Central memory CD8-positive, alpha-beta T cell (primary cell): Measurements from ENCODE around the gene SCARB1.

Experiments used
- ATAC-seq: fragments of 150-1000 bp; cut with Tn5 transposase; replicated peaks from 2 replicates; pipeline ENCODE4 v1.10.0; 2022; ENCODE audit warnings: mild to moderate bottlenecking, moderate FRiP score, moderate number of reproducible peaks; ENCODE audit not compliant: poor library complexity, severe bottlenecking; ENCODE audit errors: extremely low read depth
- DNase-seq, 2 donors: peaks; one replicate each; pipeline ENCODE4 v3.0.0; 2021; ENCODE audit warnings: low spot score in 2 of 2
- H3K27ac Mint-ChIP-seq: one replicate; pipeline ENCODE4 v1.8.0; 2022; ENCODE audit warnings: low read depth, mild to moderate bottlenecking, moderate library complexity, mixed read lengths
- H3K27me3 Mint-ChIP-seq: one replicate; pipeline ENCODE4 v1.8.0; 2022; ENCODE audit warnings: mixed read lengths
- H3K36me3 Mint-ChIP-seq: one replicate; pipeline ENCODE4 v1.8.0; 2022; ENCODE audit warnings: mild to moderate bottlenecking, moderate library complexity, mixed read lengths; ENCODE audit not compliant: insufficient read depth
- H3K4me1 Mint-ChIP-seq: one replicate; pipeline ENCODE4 v1.8.0; 2022; ENCODE audit warnings: mixed read lengths
- H3K4me3 Mint-ChIP-seq: one replicate; pipeline ENCODE4 v1.8.0; 2022; ENCODE audit warnings: mild to moderate bottlenecking, moderate library complexity, mixed read lengths
- H3K9me3 Mint-ChIP-seq: one replicate; pipeline ENCODE4 v1.8.0; 2022; ENCODE audit warnings: mixed read lengths

Gene SCARB1

GRCh38 chr12:124814741-124815613 lies 48.7 kb downstream of the SCARB1 start:
- H3K4me1 Mint-ChIP-seq = no peaks in the 10 kb centered on the region
- no peak overlapping the region for H3K27ac Mint-ChIP-seq
- DNase-seq (no peak), ATAC-seq (no peak)
- H3K27me3 Mint-ChIP-seq = no peaks in the 10 kb centered on the region
- peaks cover 3% of the 10 kb centered on the region for H3K36me3 Mint-ChIP-seq
- H3K9me3 Mint-ChIP-seq = no peaks in the 10 kb centered on the region
- H3K4me3 Mint-ChIP-seq = no peak overlapping the region

GRCh38 chr12:124813782-124814181 lies 49.9 kb downstream of the SCARB1 start:
- H3K4me1 Mint-ChIP-seq = no peaks in the 10 kb centered on the region
- H3K27me3 Mint-ChIP-seq = no peaks in the 10 kb centered on the region
- DNase-seq (no peak), ATAC-seq (no peak)
- no peak overlapping the region for H3K27ac Mint-ChIP-seq
- H3K4me3 Mint-ChIP-seq = no peak overlapping the region
- peaks cover 3% of the 10 kb centered on the region for H3K36me3 Mint-ChIP-seq
- no peaks in the 10 kb centered on the region for H3K9me3 Mint-ChIP-seq

GRCh38 chr12:124812979-124813378 lies 50.7 kb downstream of the SCARB1 start:
- DNase-seq (no peak), ATAC-seq (no peak)
- Mint-ChIP-seq H3K4me1 (no peaks in the 10 kb centered on the region), H3K4me3 (no peak overlapping the region), H3K27me3 (no peaks in the 10 kb centered on the region), H3K27ac (no peak overlapping the region), H3K36me3 (peaks cover 4% of the 10 kb centered on the region), H3K9me3 (no peaks in the 10 kb centered on the region)

- Mint-ChIP-seq H3K27me3 (no peaks in the 10 kb centered on the region), H3K36me3 (peaks cover 5% of the 10 kb centered on the region), H3K4me1 (no peaks in the 10 kb centered on the region), H3K9me3 (no peaks in the 10 kb centered on the region), H3K27ac (no peak overlapping the region), H3K4me3 (no peak overlapping the region)
- DNase-seq (no peak), ATAC-seq (no peak)
These were observed 51.3 kb downstream of the SCARB1 start for GRCh38 chr12:124812356-124812755.

- Mint-ChIP-seq H3K4me1 (no peaks in the 10 kb centered on the region), H3K27ac (no peak overlapping the region), H3K36me3 (peaks cover 5% of the 10 kb centered on the region), H3K27me3 (no peaks in the 10 kb centered on the region), H3K9me3 (no peaks in the 10 kb centered on the region), H3K4me3 (no peak overlapping the region)
- DNase-seq (no peak), ATAC-seq (no peak)
These were observed 52.0 kb downstream of the SCARB1 start for GRCh38 chr12:124811633-124812032.

GRCh38 chr12:124809878-124810277 lies 53.8 kb downstream of the SCARB1 start:
- H3K27ac Mint-ChIP-seq = no peak overlapping the region
- H3K4me3 Mint-ChIP-seq = no peak overlapping the region
- no peak for ATAC-seq
- no peaks in the 10 kb centered on the region for H3K27me3 Mint-ChIP-seq
- no peak for DNase-seq
- no peaks in the 10 kb centered on the region for H3K9me3 Mint-ChIP-seq
- no peaks in the 10 kb centered on the region for H3K4me1 Mint-ChIP-seq
- peaks cover 3% of the 10 kb centered on the region for H3K36me3 Mint-ChIP-seq

GRCh38 chr12:124809391-124809790 lies 54.3 kb downstream of the SCARB1 start:
- H3K27me3 Mint-ChIP-seq = no peaks in the 10 kb centered on the region
- ATAC-seq = no peak
- H3K4me3 Mint-ChIP-seq = no peak overlapping the region
- no peak for DNase-seq
- peaks cover 3% of the 10 kb centered on the region for H3K36me3 Mint-ChIP-seq
- H3K9me3 Mint-ChIP-seq = no peaks in the 10 kb centered on the region
- no peak overlapping the region for H3K27ac Mint-ChIP-seq
- H3K4me1 Mint-ChIP-seq = no peaks in the 10 kb centered on the region

GRCh38 chr12:124808272-124808671 lies 55.4 kb downstream of the SCARB1 start:
- no peak overlapping the region for H3K4me3 Mint-ChIP-seq
- peaks cover 3% of the 10 kb centered on the region for H3K36me3 Mint-ChIP-seq
- H3K27me3 Mint-ChIP-seq = no peaks in the 10 kb centered on the region
- H3K4me1 Mint-ChIP-seq = no peaks in the 10 kb centered on the region
- no peaks in the 10 kb centered on the region for H3K9me3 Mint-ChIP-seq
- no peak overlapping the region for H3K27ac Mint-ChIP-seq
- DNase-seq = no peak
- no peak for ATAC-seq

- Mint-ChIP-seq H3K4me3 (no peak overlapping the region), H3K9me3 (no peaks in the 10 kb centered on the region), H3K27me3 (no peaks in the 10 kb centered on the region), H3K36me3 (peaks cover 3% of the 10 kb centered on the region), H3K4me1 (no peaks in the 10 kb centered on the region), H3K27ac (no peak overlapping the region)
- ATAC-seq (no peak), DNase-seq (no peak)
These were observed 57.6 kb downstream of the SCARB1 start for GRCh38 chr12:124805876-124806668.

- Mint-ChIP-seq H3K27me3 (no peaks in the 10 kb centered on the region), H3K27ac (no peak overlapping the region), H3K9me3 (no peaks in the 10 kb centered on the region), H3K4me3 (no peak overlapping the region), H3K36me3 (peaks cover 3% of the 10 kb centered on the region), H3K4me1 (no peaks in the 10 kb centered on the region)
- DNase-seq (no peak), ATAC-seq (no peak)
These were observed 58.6 kb downstream of the SCARB1 start for GRCh38 chr12:124805050-124805449.

GRCh38 chr12:124804011-124804621 lies 59.5 kb downstream of the SCARB1 start:
- H3K4me3 Mint-ChIP-seq = no peak overlapping the region
- H3K36me3 Mint-ChIP-seq = peaks cover 3% of the 10 kb centered on the region
- no peaks in the 10 kb centered on the region for H3K27me3 Mint-ChIP-seq
- no peaks in the 10 kb centered on the region for H3K9me3 Mint-ChIP-seq
- ATAC-seq (no peak), DNase-seq (no peak)
- no peak overlapping the region for H3K27ac Mint-ChIP-seq
- no peaks in the 10 kb centered on the region for H3K4me1 Mint-ChIP-seq

- Mint-ChIP-seq H3K4me3 (no peak overlapping the region), H3K9me3 (no peaks in the 10 kb centered on the region), H3K4me1 (no peaks in the 10 kb centered on the region), H3K27me3 (no peaks in the 10 kb centered on the region), H3K27ac (no peak overlapping the region), H3K36me3 (no peaks in the 10 kb centered on the region)
- DNase-seq (no peak), ATAC-seq (no peak)
These were observed 61.3 kb downstream of the SCARB1 start for GRCh38 chr12:124802361-124802760.
